GM08714 (cell line): ENCODE results near the gene RNPEPL1.

ENCODE experiments used
- H3K4me3 ChIP-seq: fragments of 200-500 bp; sonication (Bioruptor generic); 2 replicates; pipeline ENCODE4 v1.5.1; 2014; ENCODE audit warnings: mild to moderate bottlenecking, low read length, inconsistent platforms
- ZNF274 ChIP-seq: IDR thresholded peaks from 2 replicates; pipeline ENCODE4 v1.6.1; 2012; ENCODE audit warnings: mild to moderate bottlenecking, low read depth, low read length

Gene RNPEPL1

GRCh38 chr2:240618776-240619175 lies 50.5 kb downstream of the RNPEPL1 start:
- TF ChIP-seq ZNF274, result no peak
- no peak overlapping the region for H3K4me3 ChIP-seq

GRCh38 chr2:240619506-240620148 lies 51.3 kb downstream of the RNPEPL1 start:
- no peak overlapping the region for H3K4me3 ChIP-seq
- no peak for TF ChIP-seq ZNF274

- TF ChIP-seq ZNF274, result no peak
- no peak overlapping the region for H3K4me3 ChIP-seq
Observed at GRCh38 chr2:240620149-240620731, 52.0 kb downstream of the RNPEPL1 start.

GRCh38 chr2:240620859-240621258 lies 52.6 kb downstream of the RNPEPL1 start:
- H3K4me3 ChIP-seq, result no peak overlapping the region
- TF ChIP-seq ZNF274, result no peak

GRCh38 chr2:240622060-240622411 lies 53.8 kb downstream of the RNPEPL1 start:
- TF ChIP-seq ZNF274, result no peak
- no peak overlapping the region for H3K4me3 ChIP-seq

GRCh38 chr2:240622531-240623235 lies 54.4 kb downstream of the RNPEPL1 start:
- H3K4me3 ChIP-seq, result no peak overlapping the region
- TF ChIP-seq ZNF274, result no peak

GRCh38 chr2:240623531-240624010 lies 55.3 kb downstream of the RNPEPL1 start:
- no peak for TF ChIP-seq ZNF274
- no peak overlapping the region for H3K4me3 ChIP-seq

GRCh38 chr2:240624011-240624949 lies 56.0 kb downstream of the RNPEPL1 start:
- no peak for TF ChIP-seq ZNF274

GRCh38 chr2:240624950-240625621 lies 56.8 kb downstream of the RNPEPL1 start, which contains the start of gene GPR35:
GPR35 (plus strand) TSS chr2:240625480; CDS start chr2:240629953, 4,473 bp downstream.
- no peak for TF ChIP-seq ZNF274
- no peak within 1 kb of the TSS for H3K4me3 ChIP-seq

More at GRCh38 chr2:240624011-240624949, 56.0 kb downstream of the RNPEPL1 start:
- no peak overlapping the region for H3K4me3 ChIP-seq

- no peak for TF ChIP-seq ZNF274
- H3K4me3 ChIP-seq, result no peak overlapping the region
Observed at GRCh38 chr2:240626531-240627300, 58.4 kb downstream of the RNPEPL1 start.

- TF ChIP-seq ZNF274, result no peak
- no peak overlapping the region for H3K4me3 ChIP-seq
Observed at GRCh38 chr2:240627736-240628506, 59.6 kb downstream of the RNPEPL1 start.

GRCh38 chr2:240628507-240628807 lies 60.2 kb downstream of the RNPEPL1 start:
- no peak for TF ChIP-seq ZNF274
- H3K4me3 ChIP-seq, result no peak overlapping the region
